Osteoblast (primary cell): ENCODE data around the gene GALR3. TPM values are rescaled to one million over a fixed set of nuclear protein-coding genes. Genes with fewer than 3 reads are reported as not detected.
A peak's percentile ranks its signal among the peaks of the same experiment; 100 is the strongest.

Experiments
- DNase-seq: peaks from one replicate; pipeline ENCODE4 v3.0.0; 2011; ENCODE audit warnings: low spot score, mixed read lengths; ENCODE audit not compliant: insufficient read length; ENCODE audit errors: missing footprints
- H2AFZ ChIP-seq: 2 replicates; pipeline ENCODE4 v1.6.0; 2011; ENCODE audit warnings: mild to moderate bottlenecking, low read length
- H3K27ac ChIP-seq: 2 replicates; pipeline ENCODE4 v1.5.1; 2011; ENCODE audit warnings: mild to moderate bottlenecking, low read depth, low read length, moderate library complexity
- H3K27me3 ChIP-seq: 2 replicates; pipeline ENCODE4 v1.6.0; 2012; ENCODE audit warnings: mild to moderate bottlenecking, control low read depth, inconsistent platforms, low read length, moderate library complexity; ENCODE audit not compliant: insufficient read depth
- H3K36me3 ChIP-seq: 2 replicates; pipeline ENCODE4 v1.5.1; 2011; ENCODE audit warnings: mild to moderate bottlenecking, low read length, control low read depth, moderate library complexity; ENCODE audit not compliant: insufficient read depth
- H3K4me1 ChIP-seq: 2 replicates; pipeline ENCODE4 v1.5.1; 2011; ENCODE audit warnings: mild to moderate bottlenecking, low read length, control low read depth, moderate library complexity; ENCODE audit not compliant: insufficient read depth
- H3K4me2 ChIP-seq: 2 replicates; pipeline ENCODE4 v1.6.0; 2011; ENCODE audit warnings: mild to moderate bottlenecking, low read length; ENCODE audit not compliant: insufficient read depth
- H3K4me3 ChIP-seq: fragments of 200-600 bp; sonication (generic); 3 replicates; pipeline ENCODE4 v1.5.1; 2012; ENCODE audit warnings: mild to moderate bottlenecking, low read length, inconsistent platforms; ENCODE audit not compliant: insufficient read depth
- H3K79me2 ChIP-seq: 2 replicates; pipeline ENCODE4 v1.6.0; 2012; ENCODE audit warnings: mild to moderate bottlenecking, low read length, control low read depth, inconsistent platforms; ENCODE audit not compliant: insufficient read depth
- H3K9me3 ChIP-seq: 2 replicates; pipeline ENCODE4 v1.5.1; 2011; ENCODE audit warnings: low read depth, low read length, control low read depth
- H4K20me1 ChIP-seq: 2 replicates; pipeline ENCODE4 v1.6.0; 2012; ENCODE audit warnings: mild to moderate bottlenecking, low read length, control low read depth; ENCODE audit not compliant: insufficient read depth
- total RNA-seq: library from RNA; depleted of rRNA; stranded (reverse); fragments of >200 nt; gene quantifications from 2 replicates; pipeline ENCODE4 v1.2.3, GENCODE V29; 2012
- TF ChIP-seq, protein P1 (sequence below): IDR thresholded peaks from 2 replicates; pipeline ENCODE4 v1.5.1; 2011; ENCODE audit warnings: mild to moderate bottlenecking, low read depth, low read length, moderate library complexity; ENCODE audit errors: extremely low read depth

GALR3 gene
- total RNA-seq, 1 donor = not detected

DNA sequence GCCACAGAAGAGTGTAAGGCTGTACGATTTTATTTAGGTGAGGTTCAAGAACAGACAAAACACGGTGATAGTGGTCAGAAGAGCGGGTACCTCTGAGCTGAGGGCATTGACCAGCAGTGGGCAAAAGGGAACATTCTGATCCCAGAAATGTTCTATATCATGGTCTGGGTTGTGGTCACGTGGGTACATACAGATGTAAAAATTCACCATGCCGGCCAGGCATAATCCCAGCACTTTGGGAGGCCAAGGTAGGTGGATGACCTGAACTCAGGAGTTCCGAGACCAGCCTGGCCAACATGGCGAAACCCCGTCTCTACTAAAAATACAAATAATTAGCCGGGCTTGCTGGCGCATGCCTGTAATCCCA is 46.6 kb upstream of the GALR3 start:
- Histone ChIP-seq H3K4me1 (peaks cover 29% of the 10 kb centered on the region), H3K36me3 (peaks cover 36% of the 10 kb centered on the region), H3K9me3 (no peaks in the 10 kb centered on the region), H3K79me2 (no peaks in the 10 kb centered on the region), H3K27me3 (no peaks in the 10 kb centered on the region), H3K4me2 (peak overlapping the region; percentile 60), H3K4me3 (peak overlapping the region; percentile 10), H2AFZ (no peak overlapping the region), H3K27ac (peak overlapping the region; percentile 77), H4K20me1 (no peaks in the 10 kb centered on the region)
- TF ChIP-seq, protein P1, sequence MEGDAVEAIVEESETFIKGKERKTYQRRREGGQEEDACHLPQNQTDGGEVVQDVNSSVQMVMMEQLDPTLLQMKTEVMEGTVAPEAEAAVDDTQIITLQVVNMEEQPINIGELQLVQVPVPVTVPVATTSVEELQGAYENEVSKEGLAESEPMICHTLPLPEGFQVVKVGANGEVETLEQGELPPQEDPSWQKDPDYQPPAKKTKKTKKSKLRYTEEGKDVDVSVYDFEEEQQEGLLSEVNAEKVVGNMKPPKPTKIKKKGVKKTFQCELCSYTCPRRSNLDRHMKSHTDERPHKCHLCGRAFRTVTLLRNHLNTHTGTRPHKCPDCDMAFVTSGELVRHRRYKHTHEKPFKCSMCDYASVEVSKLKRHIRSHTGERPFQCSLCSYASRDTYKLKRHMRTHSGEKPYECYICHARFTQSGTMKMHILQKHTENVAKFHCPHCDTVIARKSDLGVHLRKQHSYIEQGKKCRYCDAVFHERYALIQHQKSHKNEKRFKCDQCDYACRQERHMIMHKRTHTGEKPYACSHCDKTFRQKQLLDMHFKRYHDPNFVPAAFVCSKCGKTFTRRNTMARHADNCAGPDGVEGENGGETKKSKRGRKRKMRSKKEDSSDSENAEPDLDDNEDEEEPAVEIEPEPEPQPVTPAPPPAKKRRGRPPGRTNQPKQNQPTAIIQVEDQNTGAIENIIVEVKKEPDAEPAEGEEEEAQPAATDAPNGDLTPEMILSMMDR = no peak
- peak; percentile 76 for DNase-seq

DNA sequence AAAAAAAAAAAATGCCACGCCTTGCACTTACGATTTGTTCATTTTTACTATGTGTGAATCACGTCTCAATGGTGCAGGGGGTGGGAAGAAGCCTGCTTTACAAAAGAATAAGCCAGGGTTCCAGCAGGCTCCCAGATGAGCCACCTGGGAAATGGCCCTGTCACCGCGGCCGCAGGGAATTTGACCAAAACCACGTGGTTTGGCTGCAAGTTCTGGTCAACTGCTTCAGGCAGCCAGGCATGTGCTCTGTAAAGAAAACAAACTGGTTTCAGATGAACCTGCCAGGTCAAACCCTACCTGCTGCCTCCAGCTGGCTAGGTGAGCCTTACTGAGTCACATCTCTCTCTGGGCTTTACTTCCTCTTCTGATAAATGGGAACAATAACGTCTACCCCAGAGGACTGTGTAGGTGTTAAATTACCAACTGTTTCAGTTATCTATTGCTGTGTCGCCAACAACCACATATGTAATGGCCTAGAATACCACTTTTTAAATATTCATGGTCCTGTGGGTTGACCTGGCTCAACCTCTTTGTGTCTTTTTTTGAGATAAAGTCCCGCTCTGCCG is 46.0 kb upstream of the GALR3 start:
- peaks cover 30% of the 10 kb centered on the region for H3K36me3 ChIP-seq
- no peaks in the 10 kb centered on the region for H4K20me1 ChIP-seq
- H2AFZ ChIP-seq = no peak overlapping the region
- peak; percentile 94 for DNase-seq
- H3K4me3 ChIP-seq = peak overlapping the region; percentile 10
- TF ChIP-seq, protein P1 = no peak
- peak overlapping the region; percentile 60 for H3K4me2 ChIP-seq
- H3K27me3 ChIP-seq = no peaks in the 10 kb centered on the region
- no peaks in the 10 kb centered on the region for H3K9me3 ChIP-seq
- H3K4me1 ChIP-seq = peaks cover 35% of the 10 kb centered on the region
- no peaks in the 10 kb centered on the region for H3K79me2 ChIP-seq
- peak overlapping the region; percentile 77 for H3K27ac ChIP-seq

DNA sequence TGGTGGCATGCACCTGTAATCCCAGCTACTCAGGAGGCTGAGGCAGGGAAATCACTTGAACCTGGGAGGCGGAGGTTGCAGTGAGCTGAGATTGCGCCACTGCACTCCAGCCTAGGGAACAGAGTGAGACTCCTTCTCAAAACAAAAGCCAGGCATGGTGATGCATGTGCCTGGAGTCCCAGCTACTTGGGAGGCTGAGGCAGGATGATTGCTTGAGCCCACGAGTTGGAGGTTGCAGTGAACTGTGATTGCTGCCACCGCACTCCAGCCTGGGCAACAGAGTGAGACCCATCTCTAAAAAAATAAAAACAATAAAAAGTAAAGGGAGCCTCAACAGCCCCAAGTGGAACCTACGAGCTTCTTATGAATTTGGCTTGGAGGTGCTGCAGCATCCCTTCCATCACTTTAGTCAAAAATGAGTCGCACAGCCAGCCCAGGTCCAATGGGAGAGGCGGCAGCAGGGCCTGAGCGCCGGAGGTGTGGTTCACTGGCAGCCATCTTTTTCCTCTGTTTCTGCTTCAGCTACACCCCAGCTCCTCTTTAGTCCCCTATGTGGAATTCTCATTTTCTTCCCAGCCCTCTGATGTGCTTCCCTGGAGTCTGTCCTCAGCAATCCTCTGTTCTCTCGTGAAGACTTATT is 44.7 kb upstream of the GALR3 start:
- no peaks in the 10 kb centered on the region for H3K27me3 ChIP-seq
- no peak overlapping the region for H3K27ac ChIP-seq
- H3K4me3 ChIP-seq = no peak overlapping the region
- no peaks in the 10 kb centered on the region for H4K20me1 ChIP-seq
- peaks cover 18% of the 10 kb centered on the region for H3K36me3 ChIP-seq
- H2AFZ ChIP-seq = no peak overlapping the region
- peaks cover 40% of the 10 kb centered on the region for H3K4me1 ChIP-seq
- H3K79me2 ChIP-seq = no peaks in the 10 kb centered on the region
- TF ChIP-seq, protein P1 = no peak
- no peaks in the 10 kb centered on the region for H3K9me3 ChIP-seq
- DNase-seq = peak; percentile 61
- no peak overlapping the region for H3K4me2 ChIP-seq

DNA sequence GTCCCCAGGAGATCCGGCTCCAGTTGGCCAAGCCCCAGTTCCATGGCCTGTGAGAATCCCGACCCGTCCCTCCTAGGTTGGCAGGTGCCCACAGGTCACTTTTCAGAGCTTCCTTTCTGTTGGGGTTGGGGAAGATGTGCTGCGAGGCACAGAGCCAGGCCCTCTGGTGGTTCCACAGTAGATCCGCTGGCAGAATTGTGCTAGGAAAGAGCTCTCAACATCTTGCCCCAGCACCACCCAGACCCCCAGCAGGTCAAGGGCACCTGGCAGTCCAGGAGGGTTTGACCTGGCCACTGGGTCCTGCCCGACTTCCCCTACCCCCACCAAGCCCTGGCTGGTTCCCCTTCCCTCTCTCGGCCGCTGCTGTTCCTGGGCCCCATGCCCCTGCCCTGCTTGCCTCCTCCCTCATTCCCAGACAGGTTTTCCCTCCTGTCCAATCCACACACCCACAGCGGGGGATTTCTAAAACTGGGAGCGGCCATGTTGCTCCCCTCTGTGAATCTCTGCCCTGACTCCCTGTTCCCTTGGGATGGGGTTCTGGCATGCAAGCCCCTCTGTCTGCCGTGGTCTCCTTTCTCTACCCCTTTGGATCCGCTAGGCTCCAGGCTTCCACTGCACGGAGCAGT is 41.6 kb upstream of the GALR3 start:
- Histone ChIP-seq H2AFZ (no peak overlapping the region), H3K27ac (no peak overlapping the region)
- TF ChIP-seq, protein P1 = peak; percentile 46

More for the DNA sequence above, 41.6 kb upstream of the GALR3 start:
- peak; percentile 94 for DNase-seq
- Histone ChIP-seq H3K4me3 (no peak overlapping the region), H3K79me2 (no peaks in the 10 kb centered on the region), H3K4me2 (peak overlapping the region; percentile 12), H3K27me3 (no peaks in the 10 kb centered on the region), H3K9me3 (no peaks in the 10 kb centered on the region), H3K4me1 (peaks cover 25% of the 10 kb centered on the region), H4K20me1 (no peaks in the 10 kb centered on the region), H3K36me3 (no peaks in the 10 kb centered on the region)
